GM21619 (cell line): ENCODE results near the gene SLC35F3.

ENCODE experiments used
- ATAC-seq: cut with Tn5 transposase; IDR thresholded peaks from one replicate; pipeline ENCODE4 v1.9.1; 2021; ENCODE audit not compliant: unreplicated experiment

The SLC35F3 gene

DNA sequence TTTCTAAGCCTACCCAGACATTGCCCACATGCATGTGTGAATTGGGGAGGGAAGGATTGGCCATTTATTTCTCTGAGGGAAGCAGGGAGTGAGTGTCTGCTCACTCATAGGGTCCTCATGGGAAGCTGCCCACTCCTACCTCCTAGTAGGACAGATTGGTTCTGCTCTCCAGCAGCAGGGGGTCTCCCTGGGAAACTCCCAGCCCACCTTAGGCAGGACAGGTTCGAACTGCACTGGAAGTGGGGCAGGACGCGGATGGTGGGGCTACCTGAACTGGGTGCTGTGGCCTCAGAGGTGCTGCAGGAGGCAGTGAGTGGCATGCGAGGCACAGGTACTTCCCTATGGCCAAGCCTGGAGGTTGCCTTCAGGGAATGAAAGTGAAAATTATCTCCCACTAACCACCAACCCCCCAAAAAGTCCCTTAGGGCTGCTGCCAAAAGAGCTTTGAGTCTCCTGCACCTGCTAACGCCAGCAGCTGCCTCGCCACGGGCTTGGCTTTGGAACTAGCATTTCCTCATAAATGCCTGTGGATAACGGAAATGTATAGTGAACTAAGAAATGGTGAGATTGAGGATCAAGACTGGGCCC lies 311.7 kb downstream of the SLC35F3 start:
- no peak for ATAC-seq

DNA sequence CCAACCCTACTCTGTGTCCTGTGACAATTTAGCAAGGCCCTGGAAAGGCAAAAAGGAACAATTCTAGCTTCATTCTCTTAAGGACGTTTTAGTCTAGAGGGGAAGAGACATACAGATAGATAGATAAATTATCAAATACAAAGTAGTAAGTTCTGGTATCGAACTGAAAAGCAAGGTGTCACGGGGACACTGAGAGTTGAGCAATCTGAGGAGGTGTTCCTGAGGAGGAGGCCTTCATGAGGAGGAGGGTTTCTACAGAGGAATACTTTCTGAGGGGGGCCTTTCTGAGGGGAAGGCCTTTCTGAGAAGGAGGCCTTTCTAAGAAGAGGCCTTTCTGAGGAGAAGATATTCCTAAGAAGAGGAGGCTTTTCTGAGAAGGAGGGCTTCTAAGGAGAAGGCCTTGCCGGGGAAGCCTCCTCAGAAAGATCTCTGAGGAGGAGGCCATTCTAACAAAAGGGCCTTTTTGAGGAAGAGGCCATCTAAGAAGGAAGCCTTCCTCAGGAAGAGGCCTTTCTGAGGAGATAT lies 312.9 kb downstream of the SLC35F3 start:
- ATAC-seq = no peak

- no peak for ATAC-seq
These were observed 313.6 kb downstream of the SLC35F3 start for GRCh38 chr1:234218078-234218477.

GRCh38 chr1:234219711-234220110 lies 315.2 kb downstream of the SLC35F3 start:
- ATAC-seq = no peak

GRCh38 chr1:234221601-234222000 lies 317.1 kb downstream of the SLC35F3 start:
- ATAC-seq = no peak

DNA sequence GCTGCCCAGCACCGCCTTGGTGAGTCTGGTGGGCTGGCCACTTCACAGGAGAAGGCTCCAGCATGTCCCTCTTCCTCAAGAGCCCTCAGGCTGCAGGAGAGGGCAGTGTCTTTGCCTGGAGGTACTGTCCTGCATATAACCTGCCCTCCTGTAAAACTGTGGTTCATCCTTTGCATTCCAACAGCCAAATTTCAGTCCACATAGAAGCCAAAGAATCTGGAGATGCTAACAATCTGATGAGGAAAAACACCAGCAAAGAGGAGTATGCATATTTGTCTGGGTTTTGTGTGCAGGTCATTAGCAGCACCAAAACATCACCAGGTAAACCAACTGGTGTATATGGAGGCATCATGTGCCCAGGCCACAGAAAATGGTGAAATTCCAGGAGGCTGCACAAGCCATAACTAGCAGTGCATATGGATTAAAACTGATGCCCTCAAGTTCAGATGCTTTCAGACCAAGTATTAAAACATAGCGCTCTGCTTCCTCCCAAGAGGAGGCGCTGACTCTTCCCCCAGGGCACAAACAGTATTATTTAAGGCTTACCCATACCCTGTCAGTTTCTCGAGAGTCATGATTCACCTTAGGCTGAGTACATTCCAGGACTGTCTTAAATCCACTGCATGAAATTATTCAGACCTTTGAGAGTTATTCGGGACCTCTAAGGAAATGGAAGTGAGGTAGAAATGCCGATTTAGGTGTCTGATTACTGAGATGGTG lies 318.2 kb downstream of the SLC35F3 start:
- ATAC-seq = no peak

GRCh38 chr1:234226113-234226818 lies 321.8 kb downstream of the SLC35F3 start:
- no peak for ATAC-seq

- ATAC-seq = no peak
These were observed 322.3 kb downstream of the SLC35F3 start for GRCh38 chr1:234226819-234227165.

DNA sequence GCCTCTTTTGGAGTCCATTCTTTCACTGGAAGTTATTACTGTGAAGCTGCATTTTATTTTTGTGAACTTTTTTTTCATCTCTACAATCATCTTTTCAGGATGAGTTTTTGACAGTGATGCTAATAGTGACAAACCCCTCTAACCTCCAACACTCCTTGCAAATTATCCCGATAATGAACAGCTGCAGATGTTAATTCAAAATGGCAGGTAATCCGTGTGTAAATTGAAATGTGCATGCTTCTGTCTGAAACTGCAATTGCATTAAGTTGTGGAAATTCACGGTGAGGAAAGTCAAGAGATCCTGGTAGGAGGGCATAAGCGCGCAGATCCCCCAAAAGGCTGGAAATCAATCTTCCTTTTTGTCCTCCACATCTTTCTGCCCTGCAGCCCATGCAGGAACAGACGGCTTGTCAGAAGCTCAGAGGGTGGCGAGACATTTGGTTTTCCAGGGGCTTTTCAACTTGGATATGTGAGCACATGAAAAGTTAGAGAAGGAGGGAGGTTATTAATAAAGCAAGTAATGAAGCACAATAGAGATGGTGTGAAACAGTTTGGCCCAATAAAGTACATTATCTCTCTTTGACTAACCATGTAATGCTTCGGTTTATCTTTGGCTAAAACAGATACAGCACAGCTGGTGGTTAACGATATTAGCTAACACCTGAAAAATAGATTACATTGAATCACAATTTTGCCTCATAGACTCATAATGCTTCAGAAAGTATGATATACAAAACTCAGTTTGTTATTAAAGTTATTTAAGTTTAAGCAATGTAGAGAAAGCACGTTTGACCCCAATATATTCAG lies 325.3 kb downstream of the SLC35F3 start:
- no peak for ATAC-seq

GRCh38 chr1:234230414-234230862 lies 326.0 kb downstream of the SLC35F3 start:
- ATAC-seq = peak; percentile 79

DNA sequence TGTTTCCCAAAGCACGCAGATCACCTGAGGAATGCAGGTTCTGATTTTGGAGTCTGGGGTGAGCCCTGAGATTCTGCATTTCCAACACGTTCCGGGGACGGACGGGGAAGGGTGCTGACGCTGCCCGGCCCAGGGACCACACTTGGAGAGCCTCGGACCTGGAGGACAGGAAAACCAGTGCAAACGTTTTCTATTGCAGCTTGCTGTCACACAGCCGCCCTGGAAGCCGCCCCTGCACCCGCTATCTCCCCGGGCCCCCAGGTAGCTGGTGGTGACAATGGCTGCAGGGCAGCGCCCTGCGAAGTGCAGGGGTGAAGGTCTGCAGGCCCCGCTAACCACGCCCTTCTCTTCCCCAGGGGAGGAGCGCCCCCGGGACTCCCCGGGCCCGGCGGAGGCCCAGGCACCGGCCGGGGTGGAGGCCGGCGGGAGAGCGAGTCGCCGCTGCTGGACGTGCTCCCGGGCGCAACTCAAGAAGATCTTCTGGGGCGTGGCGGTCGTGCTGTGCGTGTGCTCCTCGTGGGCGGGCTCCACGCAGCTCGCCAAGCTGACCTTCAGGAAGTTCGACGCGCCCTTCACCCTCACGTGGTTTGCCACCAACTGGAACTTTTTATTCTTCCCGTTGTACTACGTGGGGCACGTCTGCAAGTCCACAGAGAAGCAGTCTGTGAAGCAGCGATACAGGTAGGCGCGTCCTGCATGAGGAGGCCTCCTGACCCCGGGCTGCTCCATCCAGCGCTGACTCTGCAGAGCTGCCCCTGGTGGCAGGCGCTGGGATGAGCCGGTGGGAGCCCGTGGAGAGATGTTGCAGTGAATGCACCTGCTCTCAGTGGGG lies 326.8 kb downstream of the SLC35F3 start:
- no peak for ATAC-seq

GRCh38 chr1:234231893-234232276 lies 327.4 kb downstream of the SLC35F3 start:
- no peak for ATAC-seq

- no peak for ATAC-seq
These were observed 329.7 kb downstream of the SLC35F3 start for GRCh38 chr1:234234199-234234598.

DNA sequence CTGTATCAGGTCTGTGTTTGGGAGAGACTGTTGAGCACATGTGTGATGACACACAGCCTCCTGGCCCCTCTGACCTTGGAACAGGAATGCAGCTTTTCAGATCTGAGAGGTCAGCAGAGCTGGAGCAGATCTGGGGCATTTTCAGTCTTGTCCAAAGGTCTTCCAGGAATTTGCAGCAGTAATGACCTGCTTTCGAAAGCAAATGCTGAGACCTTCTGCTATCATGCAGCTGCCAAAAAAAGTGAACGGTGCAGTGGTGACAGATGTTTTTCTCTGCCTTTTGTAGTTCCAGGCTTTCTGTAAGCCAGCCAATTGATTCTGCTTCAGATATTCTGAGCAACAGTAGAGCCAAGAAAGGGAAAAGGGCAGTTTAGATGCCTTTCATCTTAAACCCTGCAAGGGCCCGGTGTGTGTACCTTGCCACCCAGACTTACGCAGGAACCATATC lies 331.0 kb downstream of the SLC35F3 start:
- no peak for ATAC-seq

- no peak for ATAC-seq
These were observed 332.9 kb downstream of the SLC35F3 start for GRCh38 chr1:234237393-234237792.

DNA sequence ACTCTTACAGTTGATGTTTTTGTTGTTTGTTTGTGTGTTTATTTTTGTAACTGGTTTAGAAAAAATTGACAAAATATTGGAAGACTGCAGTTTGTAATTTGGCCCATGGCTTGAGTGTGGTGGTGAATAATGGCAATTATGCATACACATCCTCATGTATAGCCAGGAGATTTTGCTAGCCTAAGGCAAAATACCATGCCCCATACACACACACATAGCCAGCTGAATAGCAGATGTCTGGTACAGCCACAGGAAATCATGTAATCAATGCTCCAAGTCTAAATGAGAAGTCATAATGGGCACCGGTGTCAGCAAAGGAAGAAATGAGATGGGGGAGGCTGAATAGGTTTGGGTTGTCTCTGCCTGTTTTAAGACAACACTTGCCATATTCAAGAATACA lies 333.6 kb downstream of the SLC35F3 start:
- ATAC-seq = no peak

DNA sequence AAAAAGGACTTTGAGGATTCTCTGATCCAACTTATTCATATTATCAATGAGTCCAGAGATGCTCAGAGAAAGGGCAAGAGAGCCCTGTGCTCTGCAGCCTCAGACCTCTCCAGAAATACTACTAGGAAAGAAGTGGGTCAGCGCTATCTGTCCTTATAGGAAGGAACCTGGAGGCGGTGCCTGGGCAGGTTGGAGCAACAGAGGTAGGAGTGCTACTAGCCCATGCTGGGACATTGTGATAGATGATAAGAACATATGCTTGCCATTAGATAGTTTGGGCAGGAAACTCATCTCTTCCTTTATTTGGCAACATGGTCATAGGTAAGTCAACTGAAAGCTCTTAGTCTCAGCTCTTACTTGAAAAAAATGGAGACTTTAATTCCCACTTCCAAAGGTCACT lies 335.0 kb downstream of the SLC35F3 start:
- no peak for ATAC-seq

DNA sequence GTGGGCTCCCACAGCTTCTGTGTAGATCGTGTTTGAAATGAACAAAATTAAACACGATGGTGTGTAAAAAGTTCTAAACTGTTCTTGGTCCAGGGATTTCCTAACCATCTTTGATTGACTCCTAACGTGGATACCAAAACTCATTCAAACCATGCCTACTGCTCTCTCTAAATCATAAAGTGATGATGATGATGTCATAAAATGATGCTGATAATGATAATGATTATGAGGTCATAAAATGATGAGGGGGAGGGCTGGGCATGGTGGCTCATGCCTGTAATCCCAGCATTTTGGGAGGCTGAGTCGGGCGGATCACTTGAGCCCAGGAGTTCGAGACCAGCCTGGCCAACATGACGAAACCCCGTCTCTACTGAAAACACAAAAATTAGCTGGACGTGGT lies 335.5 kb downstream of the SLC35F3 start:
- no peak for ATAC-seq

DNA sequence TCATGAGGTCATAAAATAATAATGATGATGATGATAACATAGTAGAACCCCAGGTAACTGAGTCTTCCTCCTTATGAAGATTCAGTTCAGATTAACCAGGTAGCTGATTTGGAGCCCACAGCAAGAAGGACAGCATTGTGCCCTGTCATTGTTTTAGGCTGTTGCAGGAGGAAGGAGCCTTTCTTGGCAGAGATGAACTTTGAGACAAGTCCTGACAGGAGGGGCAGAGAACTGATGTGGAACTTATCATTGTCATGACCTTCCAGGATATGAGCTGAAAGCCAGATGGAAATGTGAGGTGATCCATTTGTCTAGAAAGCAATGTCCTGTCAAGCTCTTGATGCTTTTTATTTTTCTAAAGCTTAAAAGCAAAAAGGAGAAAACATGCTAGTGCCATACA lies 336.2 kb downstream of the SLC35F3 start:
- no peak for ATAC-seq

DNA sequence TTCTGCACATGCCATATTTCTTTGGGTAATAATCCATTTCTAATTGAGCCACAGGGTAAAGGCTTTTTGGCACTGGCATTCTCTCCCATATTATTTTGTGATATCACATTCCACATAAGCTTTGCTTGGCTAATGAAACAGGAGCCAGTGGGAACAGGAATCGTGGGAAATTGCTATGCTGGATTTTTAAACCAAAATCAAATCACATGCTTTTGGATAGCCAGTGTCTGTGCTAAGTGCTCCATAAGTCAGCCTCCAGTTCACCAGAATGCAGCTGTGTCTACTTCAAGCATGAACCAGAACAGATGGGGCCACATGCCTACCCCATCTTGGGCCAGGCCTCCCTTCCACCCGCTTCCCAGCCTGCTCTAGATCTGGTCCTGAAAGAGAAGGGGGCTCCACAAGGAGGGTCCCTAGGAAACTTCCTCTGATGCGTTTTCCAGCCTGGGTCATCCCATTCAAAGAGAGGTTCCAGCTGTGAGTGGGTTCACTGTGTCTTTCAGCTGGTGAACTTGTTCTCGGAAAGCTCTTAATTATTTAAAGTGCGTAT lies 337.5 kb downstream of the SLC35F3 start:
- no peak for ATAC-seq
